Measurements from ENCODE around the gene ZPLD1. TPM values are rescaled to one million over a fixed set of nuclear protein-coding genes. Genes with fewer than 3 reads are reported as not detected.

The ZPLD1 gene
- total RNA-seq, 2 donors from 2014 or later: not detected

GRCh38 chr3:102415553-102415952 is 19.3 kb upstream of the ZPLD1 start:
- Histone ChIP-seq H3K4me3 (peak overlapping the region; percentile 55), H3K4me1 (ENCODE audit: control insufficient read depth in 1 of 2, low read depth in 2 of 2) (peaks cover 4 to 17% of the 10 kb centered on the region in 2 donors), H3K27ac (no peak overlapping the region), H3K36me3 (no peaks in the 10 kb centered on the region), H3K9me3 (no peaks in the 10 kb centered on the region), H3K27me3 (replicated peaks; ENCODE audit: insufficient read depth) (no peaks in the 10 kb centered on the region)
- DNase-seq (ENCODE audit: low spot score): no peak
- no peak for TF ChIP-seq CTCF (IDR thresholded peaks at IDR 0.05)
- no peak for ATAC-seq (ENCODE audit: insufficient number of reproducible peaks, low FRiP score, low read depth)

GRCh38 chr3:102419786-102420185 is 15.0 kb upstream of the ZPLD1 start:
- Histone ChIP-seq H3K9me3 (no peaks in the 10 kb centered on the region), H3K27ac (no peak overlapping the region), H3K36me3 (no peaks in the 10 kb centered on the region), H3K4me3 (no peak overlapping the region), H3K4me1 (ENCODE audit: control insufficient read depth in 1 of 2, low read depth in 2 of 2) (peaks cover 4 to 18% of the 10 kb centered on the region in 2 donors), H3K27me3 (replicated peaks; ENCODE audit: insufficient read depth) (no peaks in the 10 kb centered on the region)
- TF ChIP-seq CTCF (IDR thresholded peaks at IDR 0.05): no peak
- DNase-seq (ENCODE audit: low spot score) (no peak), ATAC-seq (ENCODE audit: insufficient number of reproducible peaks, low FRiP score, low read depth) (no peak)

- H3K4me1 ChIP-seq (ENCODE audit: control insufficient read depth in 1 of 2, low read depth in 2 of 2): no peaks in the 10 kb centered on the region
- H3K27me3 ChIP-seq (replicated peaks; ENCODE audit: insufficient read depth): no peaks in the 10 kb centered on the region
- H3K9me3 ChIP-seq: no peaks in the 10 kb centered on the region
- no peak for DNase-seq (ENCODE audit: low spot score)
- H3K36me3 ChIP-seq: no peaks in the 10 kb centered on the region
- H3K4me3 ChIP-seq: no peak overlapping the region
- ATAC-seq (ENCODE audit: insufficient number of reproducible peaks, low FRiP score, low read depth): no peak
- no peak for TF ChIP-seq CTCF (IDR thresholded peaks at IDR 0.05)
- no peak overlapping the region for H3K27ac ChIP-seq
Observed at GRCh38 chr3:102441832-102442231, 7.0 kb downstream of the ZPLD1 start.

- Histone ChIP-seq H3K4me1 (ENCODE audit: control insufficient read depth in 1 of 2, low read depth in 2 of 2) (no peaks in the 10 kb centered on the region), H3K4me3 (no peak overlapping the region), H3K9me3 (no peaks in the 10 kb centered on the region), H3K27me3 (replicated peaks; ENCODE audit: insufficient read depth) (no peaks in the 10 kb centered on the region), H3K36me3 (no peaks in the 10 kb centered on the region), H3K27ac (no peak overlapping the region)
- no peak for ATAC-seq (ENCODE audit: insufficient number of reproducible peaks, low FRiP score, low read depth)
- DNase-seq (ENCODE audit: low spot score): no peak
- TF ChIP-seq CTCF (IDR thresholded peaks at IDR 0.05): no peak
Observed at GRCh38 chr3:102443021-102443420, 8.2 kb downstream of the ZPLD1 start.

- H3K4me3 ChIP-seq: no peak overlapping the region
- no peaks in the 10 kb centered on the region for H3K36me3 ChIP-seq
- H3K27me3 ChIP-seq (replicated peaks; ENCODE audit: insufficient read depth): no peaks in the 10 kb centered on the region
- no peak for DNase-seq (ENCODE audit: low spot score)
- H3K27ac ChIP-seq: no peak overlapping the region
- TF ChIP-seq CTCF (IDR thresholded peaks at IDR 0.05): no peak
- no peaks in the 10 kb centered on the region for H3K4me1 ChIP-seq (ENCODE audit: control insufficient read depth in 1 of 2, low read depth in 2 of 2)
- H3K9me3 ChIP-seq: no peaks in the 10 kb centered on the region
- ATAC-seq (ENCODE audit: insufficient number of reproducible peaks, low FRiP score, low read depth): no peak
Observed at GRCh38 chr3:102444101-102444500, 9.3 kb downstream of the ZPLD1 start.

Data from thoracic aorta (tissue), 2 donors.